Activated CD4-positive, alpha-beta T cell treated with anti-CD3 and anti-CD28 coated beads for 24 hours (primary cell): ENCODE data around the gene PCDHA4.
"Not testable (repeated sequence)": the region's sequence is repeated elsewhere in the genome, so short reads cannot be mapped to it uniquely, and the experiment has no call there.

ENCODE experiments used
- DNase-seq, 2 donors: peaks; one replicate each; pipeline ENCODE4 v3.0.0-alpha.2; 2020; ENCODE audit warnings: low read depth in 2 of 2

The PCDHA4 gene

GRCh38 chr5:140806834-140807775, at the start of gene PCDHA4:
Gene PCDHA4 (plus strand): TSS chr5:140807068.
- no peak for DNase-seq

- no peak for DNase-seq
Measured at GRCh38 chr5:140764177-140764973, 42.5 kb upstream of the PCDHA4 start.

DNA sequence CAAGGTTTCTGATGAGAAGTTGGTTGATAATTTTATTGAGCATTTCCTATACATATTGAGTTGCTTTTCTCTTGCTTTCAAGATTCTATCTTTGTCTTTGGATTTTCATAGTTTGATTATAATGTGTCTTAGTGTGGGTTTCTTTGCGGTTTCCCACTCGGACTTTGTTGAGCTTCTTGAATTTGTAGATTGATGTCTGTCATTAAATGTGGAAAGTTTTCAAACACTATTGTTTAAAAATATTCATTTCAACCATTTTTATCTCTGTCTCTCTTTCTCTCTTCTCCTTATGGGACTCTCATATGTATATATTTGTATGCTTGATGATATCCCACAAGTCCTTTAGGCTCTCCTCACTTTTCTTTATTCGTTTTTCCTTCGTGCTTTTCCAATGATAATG, 39.4 kb upstream of the PCDHA4 start:
- DNase-seq = no peak

GRCh38 chr5:140780512-140780911, 26.4 kb upstream of the PCDHA4 start:
- DNase-seq = no peak

GRCh38 chr5:140785905-140786686, 20.8 kb upstream of the PCDHA4 start, which contains the start of gene PCDHA1:
Gene PCDHA1 (plus strand): TSS chr5:140786140.
- DNase-seq = no peak

DNA sequence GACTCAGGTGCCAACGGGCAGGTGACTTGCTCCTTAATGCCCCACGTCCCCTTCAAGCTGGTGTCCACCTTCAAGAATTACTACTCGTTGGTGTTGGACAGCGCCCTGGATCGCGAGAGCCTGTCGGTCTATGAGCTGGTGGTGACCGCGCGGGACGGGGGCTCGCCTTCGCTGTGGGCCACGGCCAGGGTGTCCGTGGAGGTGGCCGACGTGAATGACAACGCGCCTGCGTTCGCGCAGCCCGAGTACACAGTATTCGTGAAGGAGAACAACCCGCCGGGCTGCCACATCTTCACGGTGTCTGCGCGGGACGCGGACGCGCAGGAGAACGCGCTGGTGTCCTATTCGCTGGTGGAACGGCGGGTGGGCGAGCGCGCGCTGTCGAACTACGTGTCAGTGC, 19.4 kb upstream of the PCDHA4 start:
- DNase-seq = not testable (repeated sequence)

GRCh38 chr5:140787849-140788504, 18.9 kb upstream of the PCDHA4 start:
- not testable (repeated sequence) for DNase-seq

DNA sequence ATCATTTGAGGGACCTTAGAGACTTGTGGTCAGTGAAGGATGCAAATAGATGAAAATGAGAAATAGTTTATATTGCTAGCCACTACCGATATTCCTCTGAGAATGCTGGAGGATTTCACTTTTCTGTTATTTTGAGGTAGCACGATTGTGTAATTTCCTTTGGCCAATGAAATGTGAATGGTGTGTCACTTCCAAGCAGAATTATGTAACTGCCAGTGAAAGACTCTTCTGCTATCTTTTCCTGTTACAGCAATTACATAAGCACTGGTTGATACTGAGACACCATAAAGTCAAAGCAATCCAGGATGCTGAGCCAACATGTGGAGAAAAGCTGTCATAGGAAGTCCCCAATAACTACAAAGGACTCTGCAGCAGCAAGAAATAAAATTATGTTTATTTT, 15.8 kb upstream of the PCDHA4 start:
- no peak for DNase-seq

GRCh38 chr5:140794595-140795258, 12.1 kb upstream of the PCDHA4 start, which contains the start of gene PCDHA2:
Gene PCDHA2 (plus strand): TSS chr5:140794852.
- DNase-seq = no peak

- DNase-seq = no peak
Measured at GRCh38 chr5:140795259-140795641, 11.6 kb upstream of the PCDHA4 start.

- not testable (repeated sequence) for DNase-seq
Measured at GRCh38 chr5:140796072-140796717, 10.7 kb upstream of the PCDHA4 start.

GRCh38 chr5:140796718-140797095, 10.2 kb upstream of the PCDHA4 start:
- DNase-seq = no peak

DNA sequence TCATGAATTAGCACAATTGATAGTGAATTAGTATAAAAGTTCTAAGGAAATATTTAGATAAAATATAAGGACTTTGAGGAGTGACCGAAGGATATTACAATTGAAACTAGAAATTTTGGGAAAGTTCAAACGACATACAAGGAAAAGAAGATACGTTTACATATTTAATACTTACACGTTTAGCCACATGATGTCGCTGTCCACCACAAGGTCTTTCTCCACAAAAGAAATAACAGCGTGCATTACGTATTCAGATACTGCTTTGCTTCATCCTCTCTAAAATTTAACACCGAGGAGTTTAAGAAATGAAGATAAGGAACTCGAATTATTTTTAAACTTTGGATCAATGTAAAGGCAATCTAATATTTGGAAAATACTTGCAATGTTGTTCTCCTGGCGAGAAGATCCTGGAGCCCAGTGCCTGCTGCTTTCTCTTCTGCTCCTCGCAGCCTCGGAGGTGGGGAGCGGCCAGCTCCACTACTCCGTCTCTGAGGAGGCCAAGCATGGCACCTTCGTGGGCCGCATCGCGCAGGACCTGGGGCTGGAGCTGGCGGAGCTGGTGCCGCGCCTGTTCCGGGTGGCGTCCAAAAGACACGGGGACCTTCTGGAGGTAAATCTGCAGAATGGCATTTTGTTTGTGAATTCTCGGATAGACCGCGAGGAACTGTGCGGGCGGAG, 5.9 kb upstream of the PCDHA4 start, which contains the start of gene PCDHA3:
TSS of gene PCDHA3 (plus strand) at position 242 of the 678 bp plus-strand sequence.
- no peak for DNase-seq

- DNase-seq = no peak
Measured at GRCh38 chr5:140801494-140801841, 5.4 kb upstream of the PCDHA4 start.

DNA sequence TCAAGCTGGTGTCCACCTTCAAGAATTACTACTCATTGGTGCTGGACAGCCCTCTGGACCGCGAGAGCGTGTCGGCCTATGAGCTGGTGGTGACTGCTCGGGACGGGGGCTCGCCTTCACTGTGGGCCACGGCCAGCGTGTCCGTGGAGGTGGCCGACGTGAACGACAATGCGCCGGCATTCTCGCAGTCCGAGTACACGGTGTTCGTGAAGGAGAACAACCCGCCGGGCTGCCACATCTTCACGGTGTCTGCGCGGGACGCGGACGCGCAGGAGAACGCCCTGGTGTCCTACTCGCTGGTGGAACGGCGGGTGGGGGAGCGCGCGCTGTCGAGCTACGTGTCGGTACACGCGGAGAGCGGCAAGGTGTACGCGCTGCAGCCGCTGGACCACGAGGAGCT, 4.5 kb upstream of the PCDHA4 start:
- not testable (repeated sequence) for DNase-seq

GRCh38 chr5:140802781-140803271, 4.0 kb upstream of the PCDHA4 start:
- DNase-seq = no peak

DNA sequence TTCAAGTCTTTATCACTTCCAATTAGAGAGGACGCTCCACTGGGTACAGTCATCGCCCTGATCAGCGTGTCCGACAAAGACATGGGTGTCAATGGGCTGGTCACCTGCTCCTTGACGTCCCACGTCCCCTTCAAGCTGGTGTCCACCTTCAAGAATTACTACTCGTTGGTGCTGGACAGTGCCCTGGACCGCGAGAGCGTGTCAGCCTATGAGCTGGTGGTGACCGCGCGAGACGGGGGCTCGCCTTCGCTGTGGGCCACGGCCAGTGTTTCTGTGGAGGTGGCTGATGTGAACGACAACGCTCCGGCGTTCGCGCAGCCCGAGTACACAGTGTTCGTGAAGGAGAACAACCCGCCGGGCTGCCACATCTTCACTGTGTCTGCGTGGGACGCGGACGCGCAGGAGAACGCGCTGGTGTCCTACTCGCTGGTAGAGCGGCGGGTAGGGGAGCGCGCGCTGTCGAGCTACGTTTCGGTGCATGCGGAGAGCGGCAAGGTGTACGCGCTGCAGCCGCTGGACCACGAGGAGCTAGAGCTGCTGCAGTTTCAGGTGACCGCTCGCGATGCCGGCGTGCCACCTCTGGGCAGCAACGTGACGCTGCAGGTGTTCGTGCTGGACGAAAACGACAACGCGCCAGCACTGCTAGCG, 1.5 kb downstream of the PCDHA4 start:
- not testable (repeated sequence) for DNase-seq

DNA sequence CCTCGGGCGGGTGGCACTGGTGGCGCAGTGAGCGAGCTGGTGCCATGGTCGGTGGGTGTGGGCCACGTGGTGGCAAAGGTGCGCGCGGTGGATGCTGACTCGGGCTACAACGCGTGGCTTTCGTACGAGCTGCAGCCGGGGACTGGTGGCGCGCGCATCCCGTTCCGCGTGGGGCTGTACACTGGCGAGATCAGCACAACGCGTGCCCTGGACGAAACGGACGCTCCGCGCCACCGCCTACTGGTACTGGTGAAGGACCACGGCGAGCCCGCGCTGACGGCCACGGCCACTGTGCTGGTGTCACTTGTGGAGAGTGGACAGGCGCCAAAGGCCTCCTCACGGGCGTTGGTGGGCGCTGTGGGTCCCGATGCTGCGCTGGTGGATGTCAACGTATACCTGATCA, 2.0 kb downstream of the PCDHA4 start:
- DNase-seq = no peak
